Measurements from ENCODE around the gene CHADL.

GRCh38 chr22:41274856-41275255, 34.1 kb upstream of the CHADL start:
- no peak for TF ChIP-seq CTCF (conservative IDR thresholded peaks at IDR 0.05; ENCODE audit: low read length)
- TF ChIP-seq EZH2phosphoT487 (IDR thresholded peaks at IDR 0.05; ENCODE audit: borderline replicate concordance), result no peak
